Measurements from ENCODE around the gene PCP4L1.
"Not testable (repeated sequence)": the region's sequence is repeated elsewhere in the genome, so short reads cannot be mapped to it uniquely, and the experiment has no call there.

The PCP4L1 gene

DNA sequence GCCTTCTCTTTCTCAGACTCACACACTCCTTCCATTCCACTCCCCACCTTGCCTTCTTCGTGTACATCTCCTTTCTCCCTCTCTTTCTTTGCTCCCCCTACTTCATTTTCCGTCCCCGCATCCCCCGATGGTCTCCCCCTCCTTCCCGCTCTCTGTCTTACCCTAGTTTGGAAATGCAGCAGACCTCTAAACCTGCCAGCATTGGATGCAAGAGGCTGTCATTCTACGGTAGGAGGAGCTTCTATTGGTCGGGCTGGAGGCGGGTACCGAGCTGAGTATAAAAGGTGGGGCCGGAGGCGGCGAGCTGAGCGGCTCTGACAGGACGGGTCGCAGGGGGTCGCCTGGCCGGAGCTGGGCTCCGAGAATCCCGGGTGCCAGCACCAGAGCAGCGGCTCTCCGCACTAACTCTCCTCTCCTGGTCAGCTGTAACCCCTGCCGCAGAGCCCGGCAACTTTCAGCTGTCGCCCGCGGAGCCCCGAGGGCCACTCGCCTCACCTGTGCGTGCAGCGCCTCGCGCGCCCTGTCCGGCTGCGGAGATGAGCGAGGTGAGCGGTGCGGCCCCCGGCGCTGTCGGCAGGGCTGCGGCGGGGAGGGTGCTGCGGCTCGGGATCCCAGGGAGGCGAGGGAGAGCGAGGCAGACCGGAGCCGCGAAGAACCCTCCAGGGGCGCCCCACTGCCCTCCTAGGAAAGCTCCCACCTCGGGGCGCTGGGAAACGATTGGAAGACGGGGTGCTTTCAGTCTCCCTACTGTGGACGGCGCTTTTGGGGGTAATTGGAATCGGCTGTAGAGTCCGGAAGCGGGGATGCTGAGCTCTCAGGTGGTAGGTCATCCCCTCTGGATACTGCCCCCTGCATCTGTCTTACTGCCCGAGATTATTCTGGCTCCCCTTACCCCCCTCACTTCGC is at the start of gene PCP4L1:
Gene PCP4L1 (plus strand): TSS at position 307 of the 906 bp plus-strand sequence. CDS start 230 bp downstream, at position 537.
- DNase-seq, result peak; percentile 31

DNA sequence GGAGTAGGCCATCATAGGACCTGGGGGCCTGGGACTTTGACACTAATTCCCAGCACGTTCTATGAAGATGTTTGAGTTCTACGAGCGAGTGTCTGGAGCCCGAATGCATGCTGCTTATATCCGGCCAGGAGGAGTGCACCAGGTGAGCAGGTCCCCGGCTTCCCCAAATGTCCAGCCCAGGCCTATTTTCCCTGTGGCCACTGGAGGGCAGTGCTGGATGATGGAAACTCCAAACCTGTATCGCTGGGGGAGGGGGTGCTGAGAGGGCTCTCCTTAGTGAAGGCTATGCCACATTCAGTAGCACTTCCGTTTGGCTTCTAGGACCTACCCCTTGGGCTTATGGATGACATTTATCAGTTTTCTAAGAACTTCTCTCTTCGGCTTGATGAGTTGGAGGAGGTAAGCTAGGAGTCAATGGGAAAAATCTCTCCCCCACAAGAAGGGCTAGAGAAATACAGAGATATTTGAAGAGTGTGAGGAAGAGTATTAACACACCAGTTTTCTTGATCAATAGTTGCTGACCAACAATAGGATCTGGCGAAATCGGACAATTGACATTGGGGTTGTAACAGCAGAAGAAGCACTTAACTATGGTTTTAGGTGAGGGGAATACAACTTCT is 48.6 kb upstream of the PCP4L1 start:
- DNase-seq, result peak; percentile 80

DNA sequence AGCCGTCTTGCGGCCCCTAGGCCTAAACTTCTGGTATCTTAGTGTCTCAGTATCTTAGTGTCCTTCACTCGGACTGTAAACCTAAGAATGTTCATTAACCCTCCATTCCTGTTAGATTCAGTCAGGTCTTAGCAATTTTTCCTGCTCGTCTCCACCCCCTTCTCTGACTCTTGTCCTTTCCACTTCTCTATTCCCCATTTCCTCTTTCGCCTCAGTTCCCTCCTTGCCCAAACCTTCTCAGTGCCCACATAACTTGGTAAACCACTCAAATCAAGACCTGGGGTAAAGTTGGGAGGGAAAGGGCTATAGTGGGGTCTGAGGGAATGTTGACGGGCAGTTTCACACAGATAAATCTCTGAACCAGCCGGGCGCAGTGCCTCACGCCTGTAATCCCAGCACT is 44.2 kb upstream of the PCP4L1 start:
- DNase-seq, result no peak

DNA sequence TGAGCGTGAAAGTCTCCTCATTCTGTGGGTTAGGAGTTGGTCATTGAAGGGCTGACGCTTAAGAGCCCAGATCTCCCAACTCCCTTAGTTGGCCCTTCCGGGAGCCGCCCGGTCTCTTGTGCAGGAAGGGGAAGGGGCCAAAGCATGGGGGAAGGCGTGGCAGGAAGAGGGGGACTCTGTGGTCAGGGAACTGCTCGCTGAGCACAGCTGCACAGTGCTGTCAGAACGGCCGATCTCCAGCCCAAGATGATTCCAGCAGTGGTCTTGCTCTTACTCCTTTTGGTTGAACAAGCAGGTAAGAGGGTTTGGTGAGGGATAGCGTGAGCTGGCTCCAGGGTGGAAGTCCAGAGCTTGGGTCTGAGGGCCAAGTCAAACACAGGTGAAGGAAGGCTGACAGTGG is 43.5 kb upstream of the PCP4L1 start, which contains the start of gene FCER1G:
Gene FCER1G (plus strand): TSS at position 220 of the 400 bp plus-strand sequence. CDS start 27 bp downstream, at position 247.
- DNase-seq, result peak; percentile 24

DNA sequence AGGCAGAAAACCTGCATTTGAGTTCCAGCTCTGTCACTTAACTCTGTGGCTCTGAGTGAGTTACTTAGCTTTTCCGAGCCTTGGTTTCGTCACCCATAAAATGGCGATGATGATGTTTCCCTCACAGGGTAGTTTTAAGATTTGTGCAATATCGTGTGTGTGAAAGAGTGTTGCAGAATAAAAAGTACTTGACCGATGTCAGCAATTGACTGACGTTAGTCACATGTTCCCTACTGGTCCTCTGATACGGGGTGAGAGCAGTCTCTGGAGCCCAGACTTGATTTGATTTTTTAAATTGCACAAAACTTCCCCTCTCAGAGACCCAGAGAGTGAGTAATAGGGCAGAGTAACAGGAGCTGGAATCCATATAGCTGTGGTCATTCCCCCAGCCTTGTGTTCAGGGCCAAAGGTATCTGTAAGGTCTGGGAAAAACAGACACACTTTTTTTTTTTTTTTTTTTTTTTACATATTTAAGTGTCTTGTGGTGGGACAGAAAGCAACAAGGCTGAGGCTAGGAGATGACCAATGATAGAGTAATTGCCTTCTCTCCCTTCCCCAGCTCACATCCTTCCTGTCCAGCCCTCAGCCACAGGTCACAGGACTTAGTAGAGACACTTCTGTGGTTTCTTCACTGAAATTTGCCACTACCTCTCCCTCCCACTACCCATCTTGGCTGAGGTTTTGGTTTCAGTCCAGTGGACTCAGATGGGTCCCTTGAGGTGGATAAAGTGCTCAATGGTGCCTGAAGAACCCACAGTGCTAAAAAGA is 41.4 kb upstream of the PCP4L1 start:
- DNase-seq, result peak; percentile 27

DNA sequence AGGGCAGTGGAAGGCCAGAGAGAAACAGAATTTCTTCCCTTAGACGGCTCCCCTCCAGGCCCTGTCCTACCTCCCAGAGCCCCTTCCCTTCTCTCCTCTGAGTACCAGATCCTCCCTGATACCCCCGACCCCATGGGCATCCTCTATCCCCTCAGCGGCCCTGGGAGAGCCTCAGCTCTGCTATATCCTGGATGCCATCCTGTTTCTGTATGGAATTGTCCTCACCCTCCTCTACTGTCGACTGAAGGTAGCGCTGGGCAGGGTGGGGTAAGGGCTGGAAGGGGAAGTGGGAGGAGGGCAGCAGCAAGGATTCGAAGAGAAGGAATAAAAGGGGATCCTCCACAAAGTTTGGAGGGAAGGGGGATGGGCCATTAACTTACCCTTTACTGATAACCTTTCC is 40.7 kb upstream of the PCP4L1 start:
- no peak for DNase-seq

DNA sequence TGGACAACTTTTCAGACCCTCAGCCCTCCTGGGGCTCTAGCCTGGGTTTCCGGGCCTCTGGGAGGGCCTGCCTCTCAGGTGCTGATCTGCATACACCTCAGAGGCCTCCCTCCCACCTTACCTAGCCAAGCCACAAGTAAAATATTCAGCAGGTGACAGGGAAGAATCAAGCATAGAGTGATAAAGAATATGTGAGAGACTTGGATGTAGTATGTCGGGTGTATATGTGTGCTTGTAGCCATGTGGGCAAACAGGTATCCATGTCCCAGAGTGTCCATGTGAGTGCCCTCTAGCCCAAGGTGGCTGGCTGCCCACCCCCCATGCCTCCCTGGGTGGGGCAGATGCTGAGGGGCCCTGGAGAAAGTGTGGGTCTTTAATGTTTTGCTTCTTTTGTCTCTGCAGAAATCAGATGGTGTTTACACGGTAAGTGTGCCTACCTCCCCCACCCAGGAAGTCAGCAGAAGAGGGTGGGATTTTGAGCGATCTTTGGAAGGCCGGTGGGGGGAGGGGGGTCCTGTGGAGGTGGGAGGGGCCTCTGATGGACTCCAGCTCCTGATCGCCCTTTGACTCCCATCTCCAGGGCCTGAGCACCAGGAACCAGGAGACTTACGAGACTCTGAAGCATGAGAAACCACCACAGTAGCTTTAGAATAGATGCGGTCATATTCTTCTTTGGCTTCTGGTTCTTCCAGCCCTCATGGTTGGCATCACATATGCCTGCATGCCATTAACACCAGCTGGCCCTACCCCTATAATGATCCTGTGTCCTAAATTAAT is 40.1 kb upstream of the PCP4L1 start:
- DNase-seq, result no peak

DNA sequence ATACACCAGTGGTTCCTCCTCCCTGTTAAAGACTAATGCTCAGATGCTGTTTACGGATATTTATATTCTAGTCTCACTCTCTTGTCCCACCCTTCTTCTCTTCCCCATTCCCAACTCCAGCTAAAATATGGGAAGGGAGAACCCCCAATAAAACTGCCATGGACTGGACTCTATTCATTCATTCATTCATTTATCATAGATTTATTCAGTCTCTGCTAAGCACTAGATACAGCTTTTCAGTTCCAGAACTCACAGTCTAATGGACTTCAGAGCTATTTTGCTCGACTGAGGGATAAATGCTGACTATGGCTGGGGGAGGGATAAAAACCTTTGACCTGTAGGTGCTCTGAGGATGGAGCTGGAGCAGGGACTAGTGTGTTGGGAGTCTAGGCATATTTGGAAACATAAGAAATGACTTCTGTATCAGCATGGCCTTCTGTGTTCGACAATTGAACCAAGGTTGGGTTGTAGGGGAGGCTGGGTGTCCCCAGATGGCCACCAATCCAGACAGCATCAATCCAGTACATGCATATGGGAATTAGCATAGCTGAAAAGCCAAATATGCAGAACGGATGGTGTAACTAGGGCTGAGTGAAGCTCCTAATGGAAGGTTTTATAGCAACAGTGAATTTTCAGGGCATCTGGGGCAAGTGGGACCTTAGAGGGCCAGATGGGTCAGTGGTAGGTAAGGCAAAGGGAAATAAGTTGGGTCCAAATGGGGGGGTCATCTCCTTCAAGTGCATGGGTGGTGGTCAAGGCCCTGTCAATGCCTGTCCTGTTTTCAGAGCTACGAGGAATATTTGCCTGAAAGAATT is 39.3 kb upstream of the PCP4L1 start:
- no peak for DNase-seq

DNA sequence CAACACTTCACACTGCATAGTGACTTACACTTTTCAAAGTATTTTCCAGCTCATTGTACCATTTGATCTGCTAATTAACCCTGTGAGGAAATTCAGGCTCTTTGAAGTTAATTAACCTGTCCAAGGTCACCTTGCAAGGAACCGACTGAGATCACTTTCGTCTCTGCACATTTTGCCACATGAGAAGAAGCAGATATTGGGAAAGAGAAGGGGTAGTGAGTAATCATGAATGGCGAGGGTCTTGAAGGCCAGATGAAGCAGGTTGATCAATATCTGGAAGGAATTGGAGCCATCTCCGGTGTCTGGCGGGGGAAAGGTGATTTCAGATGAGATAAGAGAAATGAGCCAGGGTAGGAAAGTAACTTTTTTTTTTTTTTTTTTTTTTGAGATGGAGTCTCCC is 38.5 kb upstream of the PCP4L1 start:
- DNase-seq, result no peak

DNA sequence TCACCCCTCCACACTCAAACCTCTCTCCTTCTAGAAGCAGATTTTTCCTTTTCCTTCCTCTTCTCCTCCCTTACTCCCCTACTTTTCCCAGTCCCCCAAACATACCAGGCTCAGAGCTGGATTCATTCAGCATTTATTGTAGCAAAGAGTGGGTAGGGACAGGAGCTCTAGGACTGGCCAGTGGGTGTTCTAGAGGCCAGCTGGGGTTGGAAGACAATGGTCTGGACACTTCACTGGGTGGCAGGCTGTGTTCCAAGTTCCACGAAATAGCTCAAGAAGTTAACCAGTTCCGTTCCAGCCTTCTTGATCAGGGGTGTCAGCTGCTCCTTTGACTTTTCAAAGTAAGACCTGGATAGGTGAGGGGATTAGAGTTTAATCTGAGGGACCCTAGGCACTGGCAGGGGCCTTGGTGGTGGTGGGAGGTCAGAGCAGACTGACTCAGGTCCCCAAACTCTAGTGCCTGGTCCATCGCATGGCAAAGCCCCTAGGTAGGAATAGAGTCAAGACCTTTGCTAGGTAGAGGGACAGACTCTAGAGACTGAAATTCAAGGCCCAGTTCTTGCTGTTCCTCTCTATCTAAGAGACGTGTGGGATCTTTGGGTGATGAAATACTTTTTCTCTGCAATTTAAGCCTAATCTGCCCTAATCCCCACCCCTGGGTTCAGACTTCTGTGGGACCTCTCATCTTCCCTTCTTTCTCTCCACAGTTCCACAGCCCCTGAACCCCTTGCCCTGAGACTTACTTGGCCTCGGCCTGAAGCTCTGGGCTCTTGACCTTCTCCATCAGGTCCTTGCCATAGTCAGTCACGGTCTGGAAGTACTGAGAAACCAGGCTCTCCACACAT is 36.1 kb upstream of the PCP4L1 start:
- no peak for DNase-seq

DNA sequence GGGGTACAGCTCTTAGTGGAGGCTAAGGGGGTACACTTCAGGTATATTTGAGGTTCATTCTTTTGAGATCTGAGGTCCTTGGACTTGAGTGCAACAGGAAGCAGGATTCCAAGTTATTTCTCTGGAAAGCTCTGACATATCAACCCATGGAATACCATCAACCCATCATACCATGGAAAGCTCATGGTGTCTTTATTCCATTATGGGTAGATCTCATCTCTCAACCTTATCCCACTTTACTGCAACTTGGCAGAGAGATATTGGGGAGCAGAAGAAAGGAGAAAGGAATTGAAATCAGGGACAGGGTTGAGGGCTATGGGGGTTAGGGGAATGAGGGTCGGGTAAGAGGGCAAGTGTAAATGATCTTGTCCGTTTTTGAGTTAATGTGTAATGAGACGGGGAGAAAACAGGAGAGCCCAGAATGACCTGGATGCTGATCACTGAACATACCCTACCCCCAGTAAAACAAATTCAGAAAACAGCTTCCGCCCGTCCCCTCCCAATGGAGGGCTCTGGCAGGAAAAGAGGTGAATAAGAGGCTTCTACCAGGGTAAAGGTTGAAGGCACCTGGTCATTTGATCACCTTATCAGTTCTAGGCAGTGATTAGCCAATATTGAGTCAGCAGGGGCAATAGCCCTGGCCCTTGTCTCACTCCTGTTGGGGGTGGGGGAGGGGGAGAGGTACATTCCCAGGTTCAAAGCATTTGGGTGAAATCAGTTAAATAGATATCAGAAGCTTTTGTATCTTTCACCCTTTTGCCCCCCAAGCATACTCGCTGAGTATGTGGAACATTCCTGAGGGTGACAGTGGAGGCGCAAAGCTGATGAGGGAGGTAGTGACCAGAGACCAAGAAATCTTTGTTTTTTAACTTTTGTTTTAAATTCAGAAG is 34.5 kb upstream of the PCP4L1 start:
- no peak for DNase-seq

DNA sequence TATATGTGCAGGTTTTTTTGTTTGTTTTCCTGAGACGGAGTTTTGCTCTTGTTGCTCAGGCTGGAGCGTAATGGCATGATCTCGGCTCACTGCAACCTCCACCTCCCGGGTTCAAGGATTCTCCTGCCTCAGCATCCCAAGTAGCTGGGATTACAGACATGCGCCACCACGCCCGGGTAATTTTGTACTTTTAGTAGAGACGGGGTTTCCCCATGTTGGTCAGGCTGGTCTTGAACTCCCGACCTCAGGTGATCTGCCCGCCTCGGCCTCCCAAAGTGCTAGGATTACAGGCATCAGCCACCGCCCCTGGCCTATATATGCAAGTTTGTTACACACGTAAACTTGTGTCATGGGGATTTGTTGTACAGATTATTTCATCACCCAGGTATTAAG is 33.9 kb upstream of the PCP4L1 start:
- DNase-seq, result not testable (repeated sequence)

DNA sequence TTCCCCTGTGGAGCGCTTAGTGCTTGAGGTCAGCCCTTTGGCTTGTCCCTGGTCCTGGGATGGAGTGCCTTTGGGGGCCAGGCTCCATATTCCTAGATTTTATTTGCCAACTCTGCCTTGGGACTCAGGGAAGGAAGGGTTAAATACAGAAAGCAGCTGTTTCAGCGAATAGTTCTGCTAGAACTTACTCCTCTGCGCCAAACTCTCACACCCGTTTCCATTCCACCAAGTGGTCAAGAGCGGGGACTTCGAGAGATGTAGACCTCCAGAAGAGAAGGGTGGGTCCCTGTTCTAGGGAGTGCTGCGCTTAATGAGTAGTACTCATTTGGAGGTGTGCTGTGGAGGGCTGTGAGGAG is 33.4 kb upstream of the PCP4L1 start:
- DNase-seq, result no peak

DNA sequence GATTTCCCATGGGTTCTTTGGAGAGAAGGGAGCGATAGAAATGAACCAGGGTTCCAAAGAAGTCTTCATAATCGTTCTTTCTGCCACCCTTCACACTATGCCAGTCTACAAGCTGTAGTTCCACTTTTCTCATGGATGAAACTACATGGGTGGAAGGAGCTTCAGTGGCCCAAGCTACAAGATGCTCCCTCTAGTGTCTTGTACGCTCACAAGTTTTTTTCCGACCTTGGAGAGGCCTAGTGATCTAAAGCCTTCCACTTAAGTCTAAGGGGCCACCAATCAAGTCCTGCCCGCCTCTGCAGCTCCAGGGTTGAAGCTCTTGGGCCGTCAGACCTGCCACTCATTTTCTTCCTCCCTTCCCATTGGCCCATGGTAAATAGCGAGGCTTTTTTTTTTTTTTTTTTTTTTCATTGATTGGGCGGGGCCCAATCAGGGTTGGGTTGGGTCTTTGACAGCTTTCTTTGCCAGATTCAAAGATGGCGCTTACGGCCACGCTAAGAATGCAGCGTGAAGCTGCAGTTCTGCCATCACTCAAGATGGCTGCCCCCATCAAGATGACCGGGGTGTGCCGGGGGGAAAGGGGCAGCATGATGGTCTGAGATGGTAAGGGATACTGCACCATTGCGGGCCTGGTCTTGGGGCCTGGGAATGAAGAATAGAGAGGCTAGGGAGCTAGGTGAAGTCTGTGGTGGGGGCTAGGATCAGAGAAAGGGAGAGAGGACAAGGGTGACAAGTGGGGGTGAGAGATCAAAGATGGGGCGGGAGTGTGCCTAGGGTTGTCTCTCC is 32.8 kb upstream of the PCP4L1 start, which contains the start of gene TOMM40L:
Gene TOMM40L (plus strand): TSS at position 527 of the 786 bp plus-strand sequence. CDS start 430 bp downstream, outside the sequence.
- DNase-seq, result peak; percentile 97

DNA sequence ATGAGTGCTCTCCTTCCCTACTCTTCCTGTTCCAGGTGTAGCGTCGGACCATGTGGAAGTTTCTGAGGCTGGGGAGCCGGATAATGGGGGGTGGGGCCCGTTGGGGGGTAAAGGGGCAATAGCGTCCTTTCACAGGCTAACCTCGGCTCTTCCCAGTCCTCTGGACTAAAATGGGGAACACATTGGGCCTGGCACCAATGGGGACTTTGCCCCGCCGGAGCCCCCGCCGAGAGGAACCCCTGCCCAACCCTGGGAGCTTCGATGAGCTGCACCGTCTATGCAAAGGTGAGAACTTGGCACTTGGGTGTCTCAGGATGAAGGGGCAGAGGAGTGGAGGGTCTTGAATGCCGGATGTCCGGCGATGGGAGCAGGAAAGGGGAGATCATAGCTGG is 32.2 kb upstream of the PCP4L1 start:
- DNase-seq, result no peak

DNA sequence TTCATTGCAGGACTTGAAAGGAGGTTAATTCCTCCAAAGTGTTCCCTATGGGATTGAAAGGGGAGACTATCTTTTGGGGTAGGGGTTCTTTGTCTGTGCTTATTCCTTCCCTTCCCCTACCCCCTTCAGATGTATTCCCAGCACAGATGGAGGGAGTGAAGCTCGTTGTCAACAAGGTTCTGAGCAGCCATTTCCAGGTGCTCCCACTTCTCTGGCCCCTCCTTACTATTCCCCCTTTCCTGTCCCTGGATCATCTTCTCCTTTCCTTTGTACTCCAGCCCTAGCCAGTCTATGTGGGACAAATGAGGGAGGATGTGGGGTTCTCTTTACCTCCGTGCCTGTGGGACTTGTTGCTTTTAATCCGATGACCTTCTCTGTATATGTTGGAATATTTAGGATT is 31.8 kb upstream of the PCP4L1 start:
- DNase-seq, result no peak

DNA sequence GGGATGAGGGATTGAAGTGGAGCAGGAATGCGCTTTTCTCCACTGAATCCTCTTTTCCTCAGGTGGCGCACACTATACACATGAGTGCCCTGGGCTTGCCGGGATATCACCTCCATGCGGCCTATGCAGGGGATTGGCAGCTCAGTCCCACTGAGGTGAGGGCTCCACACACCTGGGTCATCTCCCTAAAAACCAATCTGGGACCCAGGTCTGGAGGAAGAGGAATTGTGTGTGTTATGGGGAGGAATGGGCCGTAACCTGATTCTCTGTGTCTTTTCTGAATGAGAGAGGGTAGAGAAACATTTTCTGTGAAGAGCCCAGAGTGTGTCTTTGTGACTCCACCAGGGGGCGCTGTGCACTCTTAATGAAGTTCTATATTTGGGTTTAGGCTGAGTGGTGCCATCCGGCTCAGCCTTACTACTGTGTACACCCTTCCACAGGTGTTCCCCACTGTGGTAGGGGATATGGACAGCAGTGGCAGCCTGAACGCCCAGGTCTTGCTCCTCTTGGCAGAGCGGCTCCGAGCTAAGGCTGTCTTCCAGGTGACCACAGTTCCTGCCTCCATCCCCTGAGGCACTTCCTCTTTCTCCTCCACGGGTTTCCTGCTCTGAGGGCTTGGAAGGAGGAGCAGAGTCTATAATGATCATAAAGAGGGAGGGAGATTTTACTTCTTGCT is 31.2 kb upstream of the PCP4L1 start:
- peak; percentile 88 for DNase-seq

DNA sequence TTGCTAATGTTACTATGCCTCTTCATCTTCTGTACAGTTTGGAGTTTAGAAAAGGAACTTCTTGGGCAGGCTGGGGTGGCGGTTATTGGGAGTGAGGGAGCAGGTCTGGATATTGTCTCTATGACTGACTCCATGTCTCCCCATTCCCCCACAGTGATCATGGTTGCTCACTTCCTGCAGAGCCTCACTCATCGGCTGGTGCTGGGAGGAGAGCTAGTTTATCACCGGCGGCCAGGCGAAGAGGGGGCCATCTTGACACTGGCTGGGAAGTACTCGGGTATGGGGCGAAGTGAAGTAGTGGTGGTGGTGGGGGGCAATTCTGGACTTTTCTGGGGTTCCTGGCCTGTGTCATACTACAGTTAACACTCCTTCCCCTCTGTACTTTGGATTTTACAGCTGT is 30.5 kb upstream of the PCP4L1 start:
- no peak for DNase-seq

All from CD4-positive, alpha-beta T cell treated with Interleukin-21 for 1 hour (primary cell).